Mucosa of descending colon (tissue), 3 donors: ENCODE results near the gene PDLIM5. TPM values are rescaled to one million over a fixed set of nuclear protein-coding genes. Genes with fewer than 3 reads are reported as not detected.
A peak's percentile ranks its signal among the peaks of the same experiment; 100 is the strongest.

ENCODE experiments used
- ATAC-seq: fragments of 200-7000 bp; cut with Tn5 transposase; one replicate; pipeline ENCODE4 v1.9.1; 2020; ENCODE audit warnings: mild to moderate bottlenecking, moderate library complexity
- DNase-seq, 3 donors: peaks; one replicate each; pipeline ENCODE4 v3.0.0-alpha.2; 2020
- H3K36me3 ChIP-seq: fragments of 200-600 bp; one replicate; pipeline ENCODE4 v1.8.0; 2021; ENCODE audit warnings: low read depth, mild to moderate bottlenecking
- H3K4me1 ChIP-seq: fragments of 200-600 bp; one replicate; pipeline ENCODE4 v1.8.0; 2021; ENCODE audit warnings: low read depth, mild to moderate bottlenecking
- H3K4me3 ChIP-seq: fragments of 200-600 bp; one replicate; pipeline ENCODE4 v1.8.0; 2021; ENCODE audit warnings: mild to moderate bottlenecking
- H3K9me3 ChIP-seq: fragments of 200-600 bp; one replicate; pipeline ENCODE4 v1.8.0; 2021; ENCODE audit warnings: mild to moderate bottlenecking
- intact Hi-C, 2 donors: fragments of 100-400 bp; cut with DNase I in 1 of 2; cut with micrococcal nuclease in 1 of 2; formaldehyde crosslinking; loops; one replicate each; pipeline versions ENCODE4 v1.11.0 to v1.11.1; 2022; cut with DNase I, micrococcal nuclease
- total RNA-seq, 3 donors: library from RNA; stranded (reverse); fragmentation: NEBNext Ultra II Directional in 2 of 3; extraction: Animal tissue kit (Norgen Biotek cat#: 25700) in 2 of 3; gene quantifications; one replicate each; pipeline versions ENCODE4 v1.2.1 to v1.2.4, GENCODE V29; 2021 to 2023
- TF ChIP-seq, protein P1 (sequence below): fragments of 200-600 bp; IDR thresholded peaks from one replicate; pipeline ENCODE4 v1.8.0; 2022; ENCODE audit warnings: antibody characterized with exemption, mild to moderate bottlenecking
- donor health status: DM: no; HTN: no; CAD: no; lungs with moderate emphysema.
- donor health status: DM: no; HTN: no; CAD: no.
- donor health status: DM: no; HTN: yes; CAD: no.

Gene PDLIM5
- total RNA-seq, 3 donors from 2014 or later = 137 to 183 (median 160) TPM

DNA sequence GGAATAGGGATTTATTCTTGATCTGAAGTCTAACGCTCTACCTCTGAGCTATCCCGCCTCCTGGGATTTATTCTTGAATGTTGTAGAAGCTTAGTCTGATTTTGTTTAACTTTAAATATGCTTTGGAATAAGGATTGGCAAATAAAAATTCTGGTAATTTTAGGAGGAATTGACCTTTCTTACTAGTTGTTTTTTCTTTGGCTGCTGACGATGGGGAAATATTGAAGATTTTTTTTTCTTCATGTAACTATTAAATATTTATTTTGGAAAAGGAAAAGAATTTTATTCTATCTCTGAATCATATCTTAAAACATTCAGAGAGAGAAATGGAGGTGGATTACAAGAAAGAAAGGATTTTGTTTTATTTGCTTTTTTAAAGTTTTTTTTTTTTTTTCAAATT is 122.9 kb downstream of the PDLIM5 start:
- TF ChIP-seq, protein P1, sequence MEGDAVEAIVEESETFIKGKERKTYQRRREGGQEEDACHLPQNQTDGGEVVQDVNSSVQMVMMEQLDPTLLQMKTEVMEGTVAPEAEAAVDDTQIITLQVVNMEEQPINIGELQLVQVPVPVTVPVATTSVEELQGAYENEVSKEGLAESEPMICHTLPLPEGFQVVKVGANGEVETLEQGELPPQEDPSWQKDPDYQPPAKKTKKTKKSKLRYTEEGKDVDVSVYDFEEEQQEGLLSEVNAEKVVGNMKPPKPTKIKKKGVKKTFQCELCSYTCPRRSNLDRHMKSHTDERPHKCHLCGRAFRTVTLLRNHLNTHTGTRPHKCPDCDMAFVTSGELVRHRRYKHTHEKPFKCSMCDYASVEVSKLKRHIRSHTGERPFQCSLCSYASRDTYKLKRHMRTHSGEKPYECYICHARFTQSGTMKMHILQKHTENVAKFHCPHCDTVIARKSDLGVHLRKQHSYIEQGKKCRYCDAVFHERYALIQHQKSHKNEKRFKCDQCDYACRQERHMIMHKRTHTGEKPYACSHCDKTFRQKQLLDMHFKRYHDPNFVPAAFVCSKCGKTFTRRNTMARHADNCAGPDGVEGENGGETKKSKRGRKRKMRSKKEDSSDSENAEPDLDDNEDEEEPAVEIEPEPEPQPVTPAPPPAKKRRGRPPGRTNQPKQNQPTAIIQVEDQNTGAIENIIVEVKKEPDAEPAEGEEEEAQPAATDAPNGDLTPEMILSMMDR = no peak
- ATAC-seq = no peak
- Histone ChIP-seq H3K4me1 (no peaks in the 10 kb centered on the region), H3K9me3 (no peaks in the 10 kb centered on the region), H3K36me3 (no peaks in the 10 kb centered on the region), H3K4me3 (no peak overlapping the region)
- intact Hi-C loops = no loop called here
- no peak for DNase-seq

DNA sequence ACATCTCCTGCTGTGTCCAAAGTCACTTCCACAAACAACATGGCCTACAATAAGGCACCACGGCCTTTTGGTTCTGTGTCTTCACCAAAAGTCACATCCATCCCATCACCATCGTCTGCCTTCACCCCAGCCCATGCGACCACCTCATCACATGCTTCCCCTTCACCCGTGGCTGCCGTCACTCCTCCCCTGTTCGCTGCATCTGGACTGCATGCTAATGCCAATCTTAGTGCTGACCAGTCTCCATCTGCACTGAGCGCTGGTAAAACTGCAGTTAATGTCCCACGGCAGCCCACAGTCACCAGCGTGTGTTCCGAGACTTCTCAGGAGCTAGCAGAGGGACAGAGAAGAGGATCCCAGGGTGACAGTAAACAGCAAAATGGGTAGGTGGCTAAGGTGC is 123.9 kb downstream of the PDLIM5 start:
- Histone ChIP-seq H3K9me3 (no peaks in the 10 kb centered on the region), H3K36me3 (no peaks in the 10 kb centered on the region), H3K4me1 (no peaks in the 10 kb centered on the region), H3K4me3 (no peak overlapping the region)
- no peak for DNase-seq
- ATAC-seq = no peak
- intact Hi-C loops = no loop called here
- TF ChIP-seq, protein P1 = no peak

DNA sequence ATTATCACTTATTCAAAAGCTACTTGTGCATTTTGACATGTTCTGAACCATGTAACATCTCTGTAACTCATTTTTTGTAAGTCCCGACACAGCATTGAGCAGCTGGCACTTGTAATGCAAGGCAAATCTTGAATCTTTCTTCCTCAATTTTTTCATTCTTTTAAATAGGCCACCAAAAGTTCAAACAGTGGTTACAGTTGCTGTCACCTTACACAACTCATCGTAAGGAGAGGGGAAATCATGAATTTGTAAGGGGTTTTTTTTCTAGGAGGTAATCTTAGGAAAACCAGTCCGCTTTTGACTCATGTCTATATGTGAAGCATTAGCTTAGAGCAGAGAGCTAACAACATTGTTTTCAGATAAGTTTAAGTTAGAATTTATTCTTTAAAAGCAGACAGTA is 124.5 kb downstream of the PDLIM5 start:
- ATAC-seq (no peak), DNase-seq (no peak)

DNA sequence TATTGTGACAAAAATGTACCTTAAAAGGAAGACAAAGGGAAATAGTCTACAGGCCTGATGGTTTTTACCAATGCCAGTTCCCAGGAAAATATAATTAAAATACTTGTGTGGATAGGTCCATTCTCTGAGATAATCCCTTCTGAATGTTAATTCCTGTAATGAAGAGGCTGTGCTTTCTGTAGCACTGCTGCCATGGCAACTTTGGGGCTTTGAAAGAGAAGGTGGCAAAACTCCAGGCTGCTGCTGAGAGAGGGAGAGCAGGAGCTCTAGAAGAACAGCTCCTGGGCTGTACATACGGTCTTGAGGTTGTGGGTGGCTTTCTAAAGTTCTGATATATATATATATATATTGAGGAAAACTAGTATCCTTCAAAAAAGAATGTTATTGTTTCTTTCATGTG is 125.4 kb downstream of the PDLIM5 start:
- H3K9me3 ChIP-seq = no peaks in the 10 kb centered on the region
- H3K4me1 ChIP-seq = no peaks in the 10 kb centered on the region
- no peaks in the 10 kb centered on the region for H3K36me3 ChIP-seq
- ATAC-seq (no peak), DNase-seq (peak in 1 of 3 donors; percentile 18)
- TF ChIP-seq, protein P1 = no peak
- intact Hi-C loops = no loop called here
- no peak overlapping the region for H3K4me3 ChIP-seq

More for the DNA sequence above, 124.5 kb downstream of the PDLIM5 start:
- H3K4me3 ChIP-seq = no peak overlapping the region
- no peaks in the 10 kb centered on the region for H3K36me3 ChIP-seq
- TF ChIP-seq, protein P1 = no peak
- no peaks in the 10 kb centered on the region for H3K9me3 ChIP-seq
- H3K4me1 ChIP-seq = no peaks in the 10 kb centered on the region
- intact Hi-C loops = no loop called here

DNA sequence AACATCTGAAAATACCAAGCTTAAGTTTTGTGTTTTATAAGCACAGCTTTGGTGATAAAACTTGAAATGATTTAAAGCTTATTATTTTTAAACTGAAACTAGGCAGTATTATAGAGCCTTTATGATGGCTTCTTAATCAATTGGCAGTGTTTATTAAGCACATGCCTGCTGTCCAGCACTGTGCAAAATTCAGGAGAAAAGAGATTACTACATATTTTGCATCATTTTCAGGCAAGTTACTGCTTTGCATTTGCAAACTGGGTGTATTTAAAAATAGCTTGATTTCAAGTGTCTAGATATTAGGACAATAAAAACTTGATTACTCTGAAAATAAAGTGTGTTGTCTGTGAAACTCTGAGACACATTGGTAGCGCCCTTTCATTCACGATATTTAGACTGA is 126.5 kb downstream of the PDLIM5 start:
- TF ChIP-seq, protein P1 = no peak
- Histone ChIP-seq H3K9me3 (no peaks in the 10 kb centered on the region), H3K36me3 (no peaks in the 10 kb centered on the region), H3K4me3 (no peak overlapping the region), H3K4me1 (no peaks in the 10 kb centered on the region)
- ATAC-seq (no peak), DNase-seq (no peak)
- intact Hi-C loops = no loop called here

DNA sequence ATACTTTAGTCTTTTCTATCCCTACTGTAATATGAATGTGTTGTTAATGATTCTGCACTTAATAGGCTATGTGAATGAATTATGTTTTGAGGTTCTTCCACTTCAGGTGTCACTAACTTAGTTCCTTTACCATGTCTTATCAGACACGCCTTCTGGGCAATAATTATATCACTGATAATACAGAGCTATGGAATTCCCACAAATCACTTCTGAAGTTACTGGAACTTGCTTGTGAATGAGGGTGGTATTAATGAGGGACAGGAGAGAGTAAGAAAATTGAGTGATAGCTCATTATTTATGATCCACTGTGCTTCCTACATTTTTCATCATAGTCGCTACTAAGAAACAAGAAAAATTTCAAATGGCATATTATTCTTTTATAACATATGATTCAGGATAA is 130.0 kb downstream of the PDLIM5 start:
- intact Hi-C loops = no loop called here
- no peak overlapping the region for H3K4me3 ChIP-seq
- TF ChIP-seq, protein P1 = no peak
- DNase-seq (no peak), ATAC-seq (no peak)
- H3K9me3 ChIP-seq = no peaks in the 10 kb centered on the region
- no peaks in the 10 kb centered on the region for H3K36me3 ChIP-seq
- H3K4me1 ChIP-seq = no peaks in the 10 kb centered on the region
